H1 (cell line): Measurements from ENCODE around the gene ASPHD2.
A peak's percentile ranks its signal among the peaks of the same experiment; 100 is the strongest.

Source experiments
- CREB1 ChIP-seq: IDR thresholded peaks from 2 replicates; pipeline ENCODE4 v1.6.1; 2012; ENCODE audit warnings: inconsistent platforms
- CTCF ChIP-seq, 3 experiments: IDR thresholded peaks; 1 replicate in 2 of 3; 2 replicates in 1 of 3; pipeline versions ENCODE4 v1.5.1 to v1.6.1; 2011; ENCODE audit warnings: low read length in 3 of 3, mild to moderate bottlenecking in 3 of 3, inconsistent platforms in 2 of 3, low read depth in 1 of 3, moderate library complexity in 1 of 3; ENCODE audit not compliant: insufficient read depth in 1 of 3; ENCODE audit errors: control extremely low read depth in 1 of 3
- EGR1 ChIP-seq: IDR thresholded peaks from 2 replicates; pipeline ENCODE4 v1.6.1; 2011; ENCODE audit warnings: low read depth, low read length, borderline replicate concordance
- EP300 ChIP-seq, 2 experiments: IDR thresholded peaks; 1 replicate in 1 of 2; 2 replicates in 1 of 2; pipeline ENCODE4 v1.6.1; 2011 to 2012; ENCODE audit warnings: low read depth in 2 of 2, low read length in 2 of 2, mild to moderate bottlenecking in 2 of 2, borderline replicate concordance in 1 of 2, inconsistent platforms in 1 of 2, moderate library complexity in 1 of 2
- FOSL1 ChIP-seq: IDR thresholded peaks from 2 replicates; pipeline ENCODE4 v1.6.1; 2011; ENCODE audit warnings: mild to moderate bottlenecking, low read depth, low read length, moderate library complexity; ENCODE audit not compliant: insufficient read depth
- KDM1A ChIP-seq: fragments of 200-600, 300-600 bp; sonication (generic); IDR thresholded peaks from 2 replicates; pipeline ENCODE4 v1.7.1; 2016; ENCODE audit warnings: mild to moderate bottlenecking, low read length, borderline replicate concordance
- KDM5A ChIP-seq: fragments of 200-600 bp; IDR thresholded peaks from 2 replicates; pipeline ENCODE4 v1.7.1; 2012; ENCODE audit warnings: mild to moderate bottlenecking, low read length, inconsistent platforms, mixed read lengths
- POLR2AphosphoS5 ChIP-seq: IDR thresholded peaks from 2 replicates; pipeline ENCODE4 v1.6.1; 2011; ENCODE audit warnings: low read depth, low read length
- SRF ChIP-seq: IDR thresholded peaks from 2 replicates; pipeline ENCODE4 v1.6.1; 2011; ENCODE audit warnings: mild to moderate bottlenecking, low read depth, low read length, moderate library complexity
- TBP ChIP-seq: IDR thresholded peaks from 2 replicates; pipeline ENCODE4 v1.6.1; 2011; ENCODE audit warnings: low read depth, low read length, improper control_type of control experiment
- TEAD4 ChIP-seq: IDR thresholded peaks from 2 replicates; pipeline ENCODE4 v1.6.1; 2012; ENCODE audit warnings: low read depth, low read length, inconsistent platforms, mixed read lengths
- USF2 ChIP-seq: IDR thresholded peaks from 2 replicates; pipeline ENCODE4 v1.6.1; 2011; ENCODE audit warnings: low read length, improper control_type of control experiment

GRCh38 chr22:26461188-26461810 lies 32.2 kb downstream of the ASPHD2 start:
- TF ChIP-seq POLR2AphosphoS5 (no peak), KDM5A (no peak), KDM1A (no peak), EP300 (IDR thresholded peaks at IDR 0.05; ENCODE audit: borderline replicate concordance in 1 of 2, low read depth in 2 of 2, low read length in 2 of 2) (no peak), CTCF (IDR thresholded peaks at IDR 0.05; ENCODE audit: control extremely low read depth in 1 of 3, insufficient read depth in 1 of 3, low read depth in 1 of 3, low read length in 3 of 3) (peak; percentile 58 to 80 (median 76)), SRF (no peak), FOSL1 (no peak), CREB1 (no peak), TEAD4 (peak; percentile 65; the same call in 1 of the 2 replicates), USF2 (no peak), EGR1 (no peak), TBP (no peak)
